ENCODE measurements around the gene WDFY2.

The WDFY2 gene

GRCh38 chr13:51811046-51811445, 226.8 kb downstream of the WDFY2 start:
- H3K27me3 ChIP-seq (ENCODE audit: insufficient read depth, low read length) = peaks cover 3% of the 10 kb centered on the region
- peaks cover 9% of the 10 kb centered on the region for H3K4me1 ChIP-seq (ENCODE audit: insufficient read depth, low read length)
- H3K4me3 ChIP-seq (ENCODE audit: low read length) = no peak overlapping the region
- no peak overlapping the region for H2AFZ ChIP-seq (ENCODE audit: low read depth, low read length)
- no peaks in the 10 kb centered on the region for H3K9me3 ChIP-seq (ENCODE audit: low read length)
- H3K36me3 ChIP-seq (ENCODE audit: insufficient read depth, low read length) = no peaks in the 10 kb centered on the region

- H3K27me3 ChIP-seq (ENCODE audit: insufficient read depth, low read length) = peaks cover 3% of the 10 kb centered on the region
- no peaks in the 10 kb centered on the region for H3K4me1 ChIP-seq (ENCODE audit: insufficient read depth, low read length)
- no peak overlapping the region for H3K4me3 ChIP-seq (ENCODE audit: low read length)
- H3K36me3 ChIP-seq (ENCODE audit: insufficient read depth, low read length) = no peaks in the 10 kb centered on the region
- no peak overlapping the region for H2AFZ ChIP-seq (ENCODE audit: low read depth, low read length)
- H3K9me3 ChIP-seq (ENCODE audit: low read length) = no peaks in the 10 kb centered on the region
These were observed 227.7 kb downstream of the WDFY2 start for GRCh38 chr13:51811920-51812451.

GRCh38 chr13:51814071-51814470, 229.8 kb downstream of the WDFY2 start:
- peaks cover 14% of the 10 kb centered on the region for H3K27me3 ChIP-seq (ENCODE audit: insufficient read depth, low read length)
- no peaks in the 10 kb centered on the region for H3K4me1 ChIP-seq (ENCODE audit: insufficient read depth, low read length)
- H3K9me3 ChIP-seq (ENCODE audit: low read length) = no peaks in the 10 kb centered on the region
- H3K36me3 ChIP-seq (ENCODE audit: insufficient read depth, low read length) = no peaks in the 10 kb centered on the region
- no peak overlapping the region for H2AFZ ChIP-seq (ENCODE audit: low read depth, low read length)
- no peak overlapping the region for H3K4me3 ChIP-seq (ENCODE audit: low read length)

- H2AFZ ChIP-seq (ENCODE audit: low read depth, low read length) = no peak overlapping the region
- no peaks in the 10 kb centered on the region for H3K4me1 ChIP-seq (ENCODE audit: insufficient read depth, low read length)
- no peak overlapping the region for H3K4me3 ChIP-seq (ENCODE audit: low read length)
- H3K27me3 ChIP-seq (ENCODE audit: insufficient read depth, low read length) = peaks cover 20% of the 10 kb centered on the region
- no peaks in the 10 kb centered on the region for H3K9me3 ChIP-seq (ENCODE audit: low read length)
- no peaks in the 10 kb centered on the region for H3K36me3 ChIP-seq (ENCODE audit: insufficient read depth, low read length)
These were observed 230.8 kb downstream of the WDFY2 start for GRCh38 chr13:51814825-51815650.

GRCh38 chr13:51815848-51816247, 231.6 kb downstream of the WDFY2 start:
- H3K27me3 ChIP-seq (ENCODE audit: insufficient read depth, low read length) = peaks cover 23% of the 10 kb centered on the region
- no peaks in the 10 kb centered on the region for H3K36me3 ChIP-seq (ENCODE audit: insufficient read depth, low read length)
- H3K4me3 ChIP-seq (ENCODE audit: low read length) = no peak overlapping the region
- H3K4me1 ChIP-seq (ENCODE audit: insufficient read depth, low read length) = no peaks in the 10 kb centered on the region
- H2AFZ ChIP-seq (ENCODE audit: low read depth, low read length) = no peak overlapping the region
- H3K9me3 ChIP-seq (ENCODE audit: low read length) = no peaks in the 10 kb centered on the region

GRCh38 chr13:51816604-51817249, 232.5 kb downstream of the WDFY2 start:
- no peak overlapping the region for H3K4me3 ChIP-seq (ENCODE audit: low read length)
- no peaks in the 10 kb centered on the region for H3K36me3 ChIP-seq (ENCODE audit: insufficient read depth, low read length)
- no peaks in the 10 kb centered on the region for H3K4me1 ChIP-seq (ENCODE audit: insufficient read depth, low read length)
- peaks cover 23% of the 10 kb centered on the region for H3K27me3 ChIP-seq (ENCODE audit: insufficient read depth, low read length)
- H3K9me3 ChIP-seq (ENCODE audit: low read length) = no peaks in the 10 kb centered on the region
- H2AFZ ChIP-seq (ENCODE audit: low read depth, low read length) = no peak overlapping the region

Data from neuron (in vitro differentiated cells).